HG03095 (cell line): ENCODE data around the gene ADPRHL1.

Experiments
- ATAC-seq: cut with Tn5 transposase; IDR thresholded peaks from one replicate; pipeline ENCODE4 v1.9.1; 2021; ENCODE audit warnings: moderate library complexity; ENCODE audit not compliant: unreplicated experiment

Gene ADPRHL1

GRCh38 chr13:113433391-113433916 lies 19.8 kb downstream of the ADPRHL1 start:
- ATAC-seq, result no peak

GRCh38 chr13:113432506-113433270 lies 20.6 kb downstream of the ADPRHL1 start:
- no peak for ATAC-seq

GRCh38 chr13:113431171-113431570 lies 22.1 kb downstream of the ADPRHL1 start:
- no peak for ATAC-seq

GRCh38 chr13:113430378-113431110 lies 22.7 kb downstream of the ADPRHL1 start:
- no peak for ATAC-seq

GRCh38 chr13:113429608-113429985 lies 23.7 kb downstream of the ADPRHL1 start:
- ATAC-seq, result no peak

GRCh38 chr13:113428871-113429607 lies 24.2 kb downstream of the ADPRHL1 start:
- no peak for ATAC-seq

GRCh38 chr13:113428469-113428865 lies 24.8 kb downstream of the ADPRHL1 start:
- ATAC-seq, result no peak

GRCh38 chr13:113427562-113428468 lies 25.5 kb downstream of the ADPRHL1 start:
- no peak for ATAC-seq

- no peak for ATAC-seq
These were observed 26.7 kb downstream of the ADPRHL1 start for GRCh38 chr13:113426591-113426986.

- ATAC-seq, result no peak
These were observed 27.2 kb downstream of the ADPRHL1 start for GRCh38 chr13:113425941-113426590.

- ATAC-seq, result no peak
These were observed 29.6 kb downstream of the ADPRHL1 start for GRCh38 chr13:113423520-113424163.

- no peak for ATAC-seq
These were observed 30.3 kb downstream of the ADPRHL1 start for GRCh38 chr13:113422807-113423519.

GRCh38 chr13:113421673-113422270 lies 31.5 kb downstream of the ADPRHL1 start:
- ATAC-seq, result no peak

GRCh38 chr13:113420833-113421600 lies 32.3 kb downstream of the ADPRHL1 start:
- no peak for ATAC-seq

GRCh38 chr13:113420232-113420631 lies 33.1 kb downstream of the ADPRHL1 start:
- no peak for ATAC-seq

GRCh38 chr13:113419531-113420193 lies 33.6 kb downstream of the ADPRHL1 start:
- no peak for ATAC-seq

GRCh38 chr13:113418722-113419049 lies 34.6 kb downstream of the ADPRHL1 start:
- ATAC-seq, result no peak
